ENCODE measurements around the gene WNT3A. TPM values are rescaled to one million over a fixed set of nuclear protein-coding genes. Genes with fewer than 3 reads are reported as not detected.

WNT3A gene
- total RNA-seq, 1 experiment from 2014 or later = 1.0 TPM

DNA sequence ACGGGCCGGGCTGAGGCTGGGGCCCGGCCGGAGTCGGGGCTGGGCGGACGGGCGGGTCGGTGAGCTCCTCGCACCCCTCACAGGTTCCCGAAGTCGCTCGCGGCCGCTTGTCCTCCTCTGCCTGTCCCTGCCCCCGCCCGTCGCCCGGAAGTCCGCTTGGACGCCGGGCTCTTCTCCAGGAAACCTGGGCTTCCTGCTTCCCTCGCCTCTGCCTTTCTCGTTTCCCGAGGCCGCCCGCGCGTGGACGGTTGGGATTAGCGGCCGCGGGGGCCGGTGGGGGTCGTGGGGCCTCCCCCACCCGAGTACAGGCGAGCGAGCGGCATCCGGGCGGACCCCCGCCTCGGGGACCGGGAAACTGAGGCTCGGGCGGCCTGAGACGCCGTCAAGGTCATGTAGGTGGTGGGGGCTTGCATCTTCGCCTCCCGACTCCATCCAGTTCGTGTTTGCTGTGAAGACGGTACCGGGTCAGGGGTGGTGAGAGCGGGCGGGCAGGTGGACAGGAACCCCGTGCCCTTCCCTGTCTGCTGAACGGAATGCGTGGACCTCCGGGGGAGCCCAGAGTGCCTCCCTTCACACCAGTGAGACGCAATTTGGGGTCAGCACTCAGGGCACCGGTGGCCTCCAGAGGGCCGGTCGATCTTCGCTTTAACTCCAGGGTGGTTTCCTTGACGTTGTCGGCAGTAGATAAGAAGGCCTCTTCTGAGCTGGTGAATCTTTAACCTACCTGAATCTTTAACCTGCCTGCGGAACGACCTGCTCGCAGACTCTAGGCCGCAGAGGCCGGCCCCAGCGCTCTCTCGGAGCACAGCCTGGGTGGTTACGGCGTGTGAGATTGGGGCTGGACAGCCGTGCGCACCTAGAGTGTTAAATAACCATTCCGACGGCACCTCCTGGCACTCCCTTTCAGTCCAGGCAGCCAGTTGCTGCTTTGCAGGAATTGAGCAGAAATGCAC, 76.4 kb downstream of the WNT3A start:
- H3K9me3 ChIP-seq (ENCODE audit: low read length) = no peaks in the 10 kb centered on the region
- peak; percentile 2 for ATAC-seq
- peak overlapping the region; percentile 80 for H3K4me3 ChIP-seq (ENCODE audit: low read length)
- peaks cover 92% of the 10 kb centered on the region for H3K79me2 ChIP-seq (ENCODE audit: low read length)
- CTCF ChIA-PET = interaction anchor here (1.6 to 2.2 kb wide), 2 partner anchors 84 kb away, joined by 7 to 8 read pairs; no protein-coding TSS in a partner anchor
- peak overlapping the region; percentile 96 for H3K9ac ChIP-seq (ENCODE audit: low read length)
- H3K27me3 ChIP-seq (ENCODE audit: low read length) = no peaks in the 10 kb centered on the region
- POLR2A ChIA-PET (ENCODE audit: unreplicated experiment) = interaction anchor here (0.6 kb wide), 1 partner anchor 55 kb away, joined by 4 read pairs; no protein-coding TSS in a partner anchor
- peaks cover 53% of the 10 kb centered on the region for H4K20me1 ChIP-seq (ENCODE audit: low read length)
- H3K4me2 ChIP-seq (ENCODE audit: low read length) = peak overlapping the region; percentile 87
- DNase-seq = peak; percentile 48
- intact Hi-C loops (cut with micrococcal nuclease) = loop anchor here (1.0 to 10.0 kb wide), 4 partner anchors 20 to 318 kb away; partner anchors contain the start of genes C1orf35 and GUK1
- H2AFZ ChIP-seq (ENCODE audit: low read length) = no peak overlapping the region
- peaks cover 46% of the 10 kb centered on the region for H3K4me1 ChIP-seq (ENCODE audit: insufficient read depth, low read length)
- BruUV-seq (replicated peaks) = TSS peak; percentile 29
- H3K36me3 ChIP-seq (ENCODE audit: low read depth, low read length) = peaks cover 24% of the 10 kb centered on the region; the same call in 1 of the 2 replicates
- H3F3A ChIP-seq (ENCODE audit: low read length, unreplicated experiment) = peaks cover 9% of the 10 kb centered on the region
- peak overlapping the region; percentile 33 for H3K27ac ChIP-seq (ENCODE audit: low read length)
- no peaks in the 10 kb centered on the region for H3K9me2 ChIP-seq (replicated peaks; ENCODE audit: low read length)
- TF ChIP-seq EZH2phosphoT487 (IDR thresholded peaks at IDR 0.05; ENCODE audit: borderline replicate concordance, low read length) = no peak
- TF ChIP-seq, protein P1, sequence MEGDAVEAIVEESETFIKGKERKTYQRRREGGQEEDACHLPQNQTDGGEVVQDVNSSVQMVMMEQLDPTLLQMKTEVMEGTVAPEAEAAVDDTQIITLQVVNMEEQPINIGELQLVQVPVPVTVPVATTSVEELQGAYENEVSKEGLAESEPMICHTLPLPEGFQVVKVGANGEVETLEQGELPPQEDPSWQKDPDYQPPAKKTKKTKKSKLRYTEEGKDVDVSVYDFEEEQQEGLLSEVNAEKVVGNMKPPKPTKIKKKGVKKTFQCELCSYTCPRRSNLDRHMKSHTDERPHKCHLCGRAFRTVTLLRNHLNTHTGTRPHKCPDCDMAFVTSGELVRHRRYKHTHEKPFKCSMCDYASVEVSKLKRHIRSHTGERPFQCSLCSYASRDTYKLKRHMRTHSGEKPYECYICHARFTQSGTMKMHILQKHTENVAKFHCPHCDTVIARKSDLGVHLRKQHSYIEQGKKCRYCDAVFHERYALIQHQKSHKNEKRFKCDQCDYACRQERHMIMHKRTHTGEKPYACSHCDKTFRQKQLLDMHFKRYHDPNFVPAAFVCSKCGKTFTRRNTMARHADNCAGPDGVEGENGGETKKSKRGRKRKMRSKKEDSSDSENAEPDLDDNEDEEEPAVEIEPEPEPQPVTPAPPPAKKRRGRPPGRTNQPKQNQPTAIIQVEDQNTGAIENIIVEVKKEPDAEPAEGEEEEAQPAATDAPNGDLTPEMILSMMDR (conservative IDR thresholded peaks at IDR 0.05; ENCODE audit: low read depth, low read length) = no peak
- no peak for TF ChIP-seq EZH2 (IDR thresholded peaks at IDR 0.05; ENCODE audit: low read length, unreplicated experiment)

DNA sequence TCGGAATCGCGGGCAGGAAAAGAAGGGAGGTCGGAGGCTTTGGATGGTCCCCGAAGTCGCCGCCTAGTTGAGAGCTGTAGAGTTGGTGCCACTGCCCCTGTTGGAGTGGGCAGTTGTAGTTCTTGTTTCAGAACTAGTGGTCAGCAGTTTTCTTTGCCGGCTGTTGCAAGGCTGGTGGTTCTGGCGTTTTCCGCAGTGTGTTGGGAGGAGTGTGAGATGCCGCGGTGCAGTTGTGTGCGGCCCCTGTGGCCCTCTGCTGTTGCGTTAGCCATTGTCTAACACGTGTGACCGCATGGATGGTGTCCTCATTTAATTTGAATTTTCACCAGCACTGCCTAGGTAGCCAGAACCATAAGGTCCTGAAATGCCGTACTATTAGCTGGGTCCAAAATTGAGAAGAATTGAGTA, 77.1 kb downstream of the WNT3A start:
- H3K9me3 ChIP-seq (ENCODE audit: low read length) = no peaks in the 10 kb centered on the region
- H3K4me3 ChIP-seq (ENCODE audit: low read length) = peak overlapping the region; percentile 80
- H3K27me3 ChIP-seq (ENCODE audit: low read length) = no peaks in the 10 kb centered on the region
- peaks cover 52% of the 10 kb centered on the region for H3K4me1 ChIP-seq (ENCODE audit: insufficient read depth, low read length)
- H3K27ac ChIP-seq (ENCODE audit: low read length) = peak overlapping the region; percentile 33
- no peaks in the 10 kb centered on the region for H3K9me2 ChIP-seq (replicated peaks; ENCODE audit: low read length)
- ChIA-PET POLR2A (ENCODE audit: unreplicated experiment) (no interaction called here), CTCF (interaction anchor here (2.2 kb wide), 1 partner anchor 84 kb away, joined by 8 read pairs; no protein-coding TSS in a partner anchor)
- peaks cover 31% of the 10 kb centered on the region for H3K36me3 ChIP-seq (ENCODE audit: low read depth, low read length)
- no TSS peak for BruUV-seq (replicated peaks)
- H2AFZ ChIP-seq (ENCODE audit: low read length) = no peak overlapping the region
- peak overlapping the region; percentile 87 for H3K4me2 ChIP-seq (ENCODE audit: low read length)
- intact Hi-C loops (cut with micrococcal nuclease) = loop anchor here (2.0 to 10.0 kb wide), 2 partner anchors 19 to 319 kb away; partner anchors contain the start of gene C1orf35
- peaks cover 59% of the 10 kb centered on the region for H4K20me1 ChIP-seq (ENCODE audit: low read length)
- peaks cover 9% of the 10 kb centered on the region for H3F3A ChIP-seq (ENCODE audit: low read length, unreplicated experiment)
- peak overlapping the region; percentile 96 for H3K9ac ChIP-seq (ENCODE audit: low read length)
- H3K79me2 ChIP-seq (ENCODE audit: low read length) = peaks cover 98% of the 10 kb centered on the region
- TF ChIP-seq, protein P1 (conservative IDR thresholded peaks at IDR 0.05; ENCODE audit: low read depth, low read length) = peak; percentile 15; the same call in 1 of the 2 replicates
- TF ChIP-seq EZH2 (IDR thresholded peaks at IDR 0.05; ENCODE audit: low read length, unreplicated experiment) (no peak), EZH2phosphoT487 (IDR thresholded peaks at IDR 0.05; ENCODE audit: borderline replicate concordance, low read length) (no peak)
- peak; percentile 35 for DNase-seq
- no peak for ATAC-seq

All from PC-3 (cell line).